Activated T-helper 1 cell treated with Interleukin-2 at 50 U/mL for 16 hours (primary cell): ENCODE results near the gene USP19.

Experiments
- DNase-seq: peaks from one replicate; pipeline ENCODE4 v3.0.0-alpha.2; 2020; ENCODE audit warnings: low read depth

The USP19 gene

GRCh38 chr3:49104427-49105291 lies 16.0 kb downstream of the USP19 start, which contains the start of gene QARS1:
QARS1 (minus strand) TSS chr3:49104757; CDS start chr3:49104733, 24 bp downstream.
- DNase-seq: peak; percentile 78

DNA sequence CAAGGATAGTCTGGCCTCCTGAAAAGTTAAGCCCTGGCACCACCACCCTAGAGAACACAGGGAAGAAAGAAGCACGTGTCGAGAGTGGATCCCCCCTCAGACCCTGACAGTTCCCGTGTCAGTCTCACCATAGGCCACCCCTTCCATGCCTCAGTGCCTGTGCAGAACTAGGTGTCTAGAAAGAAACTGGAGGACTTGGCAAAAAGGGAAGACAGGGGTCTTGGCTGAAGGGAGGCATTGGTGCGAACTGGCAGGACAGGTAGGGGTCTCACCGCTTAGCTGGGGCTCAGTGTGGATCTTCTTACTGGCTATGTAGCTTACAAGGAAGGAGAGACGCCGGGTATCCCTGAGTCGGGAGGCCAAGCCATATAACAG lies 16.6 kb downstream of the USP19 start:
- DNase-seq: no peak

GRCh38 chr3:49100046-49100615 lies 20.5 kb downstream of the USP19 start:
- no peak for DNase-seq

DNA sequence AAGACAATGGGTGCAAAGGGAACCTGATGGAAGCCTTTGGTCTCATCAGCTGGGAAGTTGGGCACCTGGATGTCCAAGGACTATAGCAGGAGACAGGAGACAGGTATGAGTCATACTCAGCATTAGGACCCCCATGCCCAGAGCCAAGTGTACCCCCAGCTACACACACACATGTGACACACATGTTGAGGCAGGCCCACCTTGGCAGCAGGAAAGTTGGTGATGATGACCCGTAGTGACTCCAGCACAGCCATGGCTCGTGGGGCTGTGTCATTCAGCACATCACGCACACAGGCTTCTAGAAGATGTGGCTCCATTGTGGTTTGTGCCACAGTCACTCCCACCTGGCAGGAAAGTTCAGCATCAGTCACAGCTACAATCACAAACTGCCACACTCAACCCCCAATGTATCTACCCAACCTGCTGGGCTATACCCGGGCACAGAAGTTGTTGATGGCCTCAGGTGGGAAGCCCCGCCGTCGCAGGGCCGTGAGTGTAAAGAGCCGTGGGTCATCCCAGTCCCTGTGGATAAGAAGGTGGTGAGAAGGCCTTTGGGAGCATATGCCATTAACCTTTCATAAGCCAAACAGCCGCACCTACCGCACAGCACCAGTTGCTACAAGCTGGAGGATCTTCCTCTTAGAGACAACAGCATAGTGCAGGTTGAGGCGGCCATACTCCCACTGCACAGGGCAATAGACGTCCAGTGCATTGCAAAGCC lies 21.6 kb downstream of the USP19 start:
- DNase-seq: no peak

- DNase-seq: no peak
Measured at GRCh38 chr3:49098429-49098828, 22.2 kb downstream of the USP19 start.

DNA sequence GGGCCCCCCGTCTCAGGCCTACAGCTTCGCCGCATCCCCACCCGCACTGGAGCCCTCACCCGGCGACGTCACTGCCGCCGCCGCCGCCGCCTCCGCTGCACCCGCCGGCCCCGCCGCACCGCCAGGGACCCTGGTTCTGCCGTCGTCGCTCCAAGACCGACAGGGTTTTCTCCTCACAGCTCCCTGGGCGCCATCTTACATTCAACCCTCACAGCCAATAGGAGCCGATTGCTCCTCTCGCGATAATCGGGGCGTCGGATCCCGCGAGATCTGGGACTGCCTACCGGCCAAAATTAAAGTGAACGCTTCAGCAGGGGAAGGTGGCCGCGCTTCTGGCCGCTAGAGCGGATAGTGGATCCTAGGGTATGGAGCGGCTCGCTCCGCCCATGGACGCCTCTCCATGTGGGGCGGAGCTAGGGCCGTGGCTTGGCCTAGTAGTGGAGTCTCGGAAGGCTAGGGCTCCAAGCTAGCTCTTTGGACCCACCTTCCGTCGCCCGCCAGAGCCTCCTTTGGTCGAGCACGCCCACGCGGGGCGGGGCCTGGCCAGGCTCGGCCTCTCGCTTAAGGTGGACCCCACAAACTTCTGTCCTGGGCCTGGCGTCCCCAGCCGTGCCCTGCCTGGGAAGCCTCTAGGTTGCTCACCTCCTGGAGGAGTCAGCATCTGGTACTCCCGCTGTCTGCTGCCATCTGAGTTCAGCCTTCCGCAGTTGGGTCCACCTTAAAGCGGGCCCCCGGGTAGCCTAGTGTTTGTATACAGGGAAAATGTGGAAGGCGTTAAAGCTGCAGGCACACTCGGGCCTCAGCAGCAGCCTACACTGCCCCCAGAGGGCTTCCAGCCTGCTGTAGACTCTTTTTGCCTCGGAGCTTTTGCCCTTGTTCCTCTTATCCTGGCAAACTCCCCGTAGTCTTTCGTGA lies 26.5 kb downstream of the USP19 start, which contains the start of gene QRICH1:
QRICH1 (minus strand) TSS at position 219 of the 915 bp plus-strand sequence. CDS start 17,054 bp downstream, outside the sequence.
- DNase-seq: peak; percentile 86

GRCh38 chr3:49092938-49093852 lies 27.4 kb downstream of the USP19 start:
- peak; percentile 74 for DNase-seq

DNA sequence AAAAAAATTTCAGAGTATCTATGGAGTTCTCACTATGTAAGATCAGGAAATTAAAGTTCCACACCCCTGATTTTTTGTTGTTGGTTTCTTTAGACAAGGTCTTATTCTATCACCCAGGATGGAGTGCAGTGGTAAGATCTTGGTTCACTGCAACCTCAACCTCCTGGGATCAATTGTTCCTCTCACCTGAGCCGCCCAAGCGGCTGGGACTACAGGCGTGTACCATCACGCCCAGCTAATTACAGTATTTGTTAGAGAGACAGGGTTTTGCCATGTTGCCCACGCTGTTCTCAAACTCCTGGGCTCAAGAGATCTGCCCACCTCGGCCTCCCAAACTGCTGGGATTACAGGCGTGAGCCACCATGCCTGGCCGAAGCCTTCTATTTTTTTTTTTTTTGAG lies 39.2 kb downstream of the USP19 start:
- DNase-seq: no peak

DNA sequence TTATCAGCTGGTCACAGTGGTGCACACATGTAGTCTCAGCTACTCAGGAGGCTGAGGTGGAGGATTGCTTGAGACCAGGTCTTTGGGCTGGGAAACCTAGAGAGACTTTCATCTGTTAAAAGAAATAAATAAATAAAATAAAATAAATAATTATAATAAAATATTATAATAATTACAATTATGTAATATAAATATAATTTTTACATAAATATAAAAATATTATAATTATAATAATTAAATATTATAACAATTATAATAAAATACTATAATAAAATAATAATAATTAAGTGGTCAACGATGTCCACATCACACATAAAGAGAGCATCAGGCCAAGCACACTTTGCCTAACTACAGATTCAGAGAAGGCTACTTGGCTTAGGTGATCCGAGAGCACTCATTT lies 41.4 kb downstream of the USP19 start:
- DNase-seq: no peak

GRCh38 chr3:49076646-49077045 lies 44.0 kb downstream of the USP19 start:
- DNase-seq: no peak

DNA sequence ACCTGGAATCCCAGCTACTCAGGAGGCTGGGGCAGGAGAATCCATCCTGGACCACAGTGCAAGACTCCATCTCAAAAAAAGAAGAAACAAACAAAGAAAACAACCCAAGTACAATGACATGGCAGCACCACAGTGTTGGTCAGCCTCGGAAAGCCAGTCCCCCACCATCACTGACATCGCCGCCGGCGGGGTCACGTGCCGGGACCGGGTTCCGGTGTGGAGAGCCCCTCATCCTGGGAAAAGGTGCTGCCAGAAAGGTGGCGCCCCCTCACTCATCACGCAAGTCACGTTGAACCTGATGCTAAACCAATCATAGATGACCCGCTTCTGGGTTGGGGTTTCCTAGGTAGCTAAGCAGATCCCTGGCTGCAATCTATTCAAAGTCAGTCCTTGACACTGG lies 44.5 kb downstream of the USP19 start:
- DNase-seq: no peak
